DOHH2 (cell line): ENCODE results near the gene HEATR9.

Source experiments
- H3F3A ChIP-seq: fragments of 200-600 bp; sonication (generic), shearing (Covaris generic); 2 replicates; pipeline ENCODE4 v1.6.0; 2016; ENCODE audit warnings: antibody characterized with exemption, mild to moderate bottlenecking; ENCODE audit not compliant: control insufficient read depth, insufficient read depth
- H3K27ac ChIP-seq: fragments of 200-600 bp; sonication (generic); 2 replicates; pipeline ENCODE4 v1.5.1; 2014; ENCODE audit warnings: low read depth, mild to moderate bottlenecking, low read length, moderate library complexity
- H3K27me3 ChIP-seq: fragments of 200-600 bp; sonication (generic); 2 replicates; pipeline ENCODE4 v1.6.1; 2014; ENCODE audit warnings: mild to moderate bottlenecking, low read length, mixed read lengths; ENCODE audit not compliant: control insufficient read depth
- H3K36me3 ChIP-seq: fragments of 200-600 bp; sonication (generic); 2 replicates; pipeline ENCODE4 v1.6.1; 2014; ENCODE audit warnings: mild to moderate bottlenecking, low read length, moderate library complexity, mixed read lengths; ENCODE audit not compliant: control insufficient read depth
- H3K4me1 ChIP-seq: fragments of 200-600 bp; sonication (generic); 2 replicates; pipeline ENCODE4 v1.6.1; 2014; ENCODE audit warnings: mild to moderate bottlenecking, low read length, mixed read lengths; ENCODE audit not compliant: control insufficient read depth
- H3K4me2 ChIP-seq: fragments of 200-600 bp; sonication (generic); 2 replicates; pipeline ENCODE4 v1.6.0; 2014; ENCODE audit warnings: mild to moderate bottlenecking, low read length, moderate library complexity
- H3K4me3 ChIP-seq: fragments of 200-600 bp; sonication (generic); 2 replicates; pipeline ENCODE4 v1.5.1; 2014; ENCODE audit warnings: mild to moderate bottlenecking, low read length, mixed read lengths
- H3K79me2 ChIP-seq: fragments of 200-600 bp; sonication (generic); 2 replicates; pipeline ENCODE4 v1.6.1; 2014; ENCODE audit warnings: mild to moderate bottlenecking, low read length, mixed read lengths; ENCODE audit not compliant: control insufficient read depth
- H3K9me2 ChIP-seq: fragments of 200-600 bp; sonication (generic); replicated peaks from 2 replicates; pipeline ENCODE4 v1.6.1; 2014; ENCODE audit warnings: mild to moderate bottlenecking, low read length, mixed read lengths; ENCODE audit not compliant: control insufficient read depth
- H3K9me3 ChIP-seq: fragments of 200-600 bp; sonication (generic); 2 replicates; pipeline ENCODE4 v1.6.1; 2014; ENCODE audit warnings: antibody characterized with exemption, low read length, mixed read lengths; ENCODE audit not compliant: control insufficient read depth, insufficient read depth
- H4K20me1 ChIP-seq: fragments of 200-600 bp; sonication (generic); 2 replicates; pipeline ENCODE4 v1.6.0; 2014; ENCODE audit warnings: low read depth, mild to moderate bottlenecking, antibody characterized with exemption, low read length, moderate library complexity; ENCODE audit not compliant: control insufficient read depth, insufficient read depth
- CTCF ChIP-seq: fragments of 200-600 bp; sonication (generic); IDR thresholded peaks from one replicate; pipeline ENCODE4 v1.5.1; 2014; ENCODE audit warnings: antibody characterized with exemption, mild to moderate bottlenecking, low read depth, low read length; ENCODE audit not compliant: poor library complexity, severe bottlenecking
- EZH2phosphoT487 ChIP-seq: fragments of 200-600 bp; sonication (generic); IDR thresholded peaks from 2 replicates; pipeline ENCODE4 v1.6.1; 2017; ENCODE audit warnings: borderline replicate concordance, mild to moderate bottlenecking, antibody characterized with exemption, low read length, moderate library complexity, mixed read lengths

Gene HEATR9

GRCh38 chr17:35812456-35812855 is 56.2 kb downstream of the HEATR9 start:
- Histone ChIP-seq H3K4me1 (peaks cover 33% of the 10 kb centered on the region), H3K9me2 (no peaks in the 10 kb centered on the region), H4K20me1 (peaks cover 52% of the 10 kb centered on the region), H3K4me2 (peak overlapping the region; percentile 5; the same call in 1 of the 2 replicates), H3K4me3 (no peak overlapping the region), H3K27ac (no peak overlapping the region), H3K36me3 (peaks cover 78% of the 10 kb centered on the region), H3K79me2 (peaks cover 86% of the 10 kb centered on the region), H3K9me3 (no peaks in the 10 kb centered on the region), H3K27me3 (no peaks in the 10 kb centered on the region), H3F3A (peaks cover 6% of the 10 kb centered on the region)
- TF ChIP-seq CTCF (no peak), EZH2phosphoT487 (no peak)

GRCh38 chr17:35811759-35812158 is 56.9 kb downstream of the HEATR9 start:
- H3K9me2 ChIP-seq, result no peaks in the 10 kb centered on the region
- no peaks in the 10 kb centered on the region for H3K9me3 ChIP-seq
- peaks cover 49% of the 10 kb centered on the region for H4K20me1 ChIP-seq
- peaks cover 79% of the 10 kb centered on the region for H3K79me2 ChIP-seq
- no peak overlapping the region for H3K27ac ChIP-seq
- no peak for TF ChIP-seq EZH2phosphoT487
- no peak for TF ChIP-seq CTCF
- peaks cover 71% of the 10 kb centered on the region for H3K36me3 ChIP-seq
- H3K4me3 ChIP-seq, result peak overlapping the region; percentile 88; the same call in 1 of the 2 replicates
- H3K27me3 ChIP-seq, result no peaks in the 10 kb centered on the region
- peaks cover 33% of the 10 kb centered on the region for H3K4me1 ChIP-seq
- peak overlapping the region; percentile 87 for H3K4me2 ChIP-seq
- peaks cover 6% of the 10 kb centered on the region for H3F3A ChIP-seq

- peaks cover 61% of the 10 kb centered on the region for H3K79me2 ChIP-seq
- H3K4me1 ChIP-seq, result peaks cover 34% of the 10 kb centered on the region
- peaks cover 38% of the 10 kb centered on the region for H4K20me1 ChIP-seq
- H3K4me2 ChIP-seq, result peak overlapping the region; percentile 87
- TF ChIP-seq CTCF, result no peak
- TF ChIP-seq EZH2phosphoT487, result no peak
- H3K9me2 ChIP-seq, result no peaks in the 10 kb centered on the region
- peak overlapping the region; percentile 87 for H3K27ac ChIP-seq
- peak overlapping the region; percentile 88 for H3K4me3 ChIP-seq
- no peaks in the 10 kb centered on the region for H3K9me3 ChIP-seq
- H3K36me3 ChIP-seq, result peaks cover 53% of the 10 kb centered on the region
- H3F3A ChIP-seq, result peaks cover 2% of the 10 kb centered on the region
- no peaks in the 10 kb centered on the region for H3K27me3 ChIP-seq
Measured at GRCh38 chr17:35809855-35810461, 58.7 kb downstream of the HEATR9 start.
